ENCODE measurements around the gene RAB12.

Gene RAB12

DNA sequence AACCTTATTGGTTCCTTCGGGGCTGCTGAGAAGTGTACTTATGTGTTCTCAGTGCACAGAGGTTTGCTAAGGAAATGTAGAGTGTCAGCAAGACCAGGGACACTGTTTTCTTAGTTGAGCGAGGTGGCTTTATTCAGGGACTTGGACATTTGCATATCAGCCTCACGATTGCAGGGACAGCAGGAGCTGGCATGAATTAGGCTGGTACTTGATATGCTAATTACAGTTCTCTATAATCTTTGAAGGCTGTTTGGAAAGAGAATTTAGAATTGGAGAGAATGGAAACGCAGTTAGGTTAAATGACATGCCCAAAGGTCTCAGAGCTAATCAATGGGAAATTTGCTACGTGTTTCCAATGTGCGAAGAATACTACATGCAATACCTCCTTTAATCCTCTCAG lies 77.4 kb downstream of the RAB12 start:
- DNase-seq: no peak

DNA sequence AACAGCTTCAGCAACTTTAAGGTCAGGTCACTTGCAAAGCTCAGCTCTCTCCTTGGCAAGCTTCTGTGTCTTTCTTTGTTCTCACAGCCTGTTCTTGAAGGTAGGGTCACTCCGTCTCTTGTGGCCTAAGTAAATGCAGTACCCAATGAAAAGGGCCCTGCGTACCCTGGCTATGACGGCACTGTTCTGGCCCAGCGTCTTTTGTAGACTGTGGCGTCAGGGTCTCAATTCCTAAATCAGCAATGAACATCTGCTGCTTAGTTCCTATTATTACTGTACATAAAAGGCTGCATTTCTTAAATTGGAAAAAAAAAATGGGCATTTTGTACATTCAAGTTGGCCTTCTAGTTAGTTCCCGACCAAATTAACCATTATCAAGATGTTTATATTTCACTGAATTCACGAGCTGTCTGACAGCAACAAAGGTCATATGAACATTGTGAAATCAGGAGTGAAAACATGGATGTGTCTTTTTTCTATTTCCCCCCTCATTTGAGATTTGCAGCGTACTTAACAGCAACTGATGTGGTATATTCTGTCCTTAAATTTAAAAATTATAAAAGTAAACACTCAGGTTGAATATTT lies 79.1 kb downstream of the RAB12 start:
- no peak for DNase-seq

DNA sequence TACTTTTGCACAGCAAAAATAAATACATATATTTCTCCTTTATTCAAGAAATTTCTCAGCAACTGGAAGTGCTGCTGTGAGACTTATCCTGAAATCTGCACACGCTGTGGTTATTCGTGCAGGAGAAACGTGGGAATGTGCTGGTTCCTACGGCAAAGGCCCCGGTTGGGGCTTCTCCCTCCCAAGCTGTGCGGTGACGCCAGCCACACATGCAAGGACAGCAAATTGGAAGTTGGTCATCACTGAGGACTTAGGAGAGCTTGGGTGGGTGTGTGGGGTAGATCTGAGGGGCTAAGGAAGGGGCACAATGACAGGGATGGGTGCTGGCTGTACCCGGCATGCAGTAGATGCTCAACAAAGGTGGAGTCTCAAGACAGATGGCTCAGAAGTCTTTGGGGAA lies 79.6 kb downstream of the RAB12 start:
- DNase-seq: no peak

All from DMS153 (cell line).